ENCODE measurements around the gene NCBP3.

NCBP3 gene, protein sequence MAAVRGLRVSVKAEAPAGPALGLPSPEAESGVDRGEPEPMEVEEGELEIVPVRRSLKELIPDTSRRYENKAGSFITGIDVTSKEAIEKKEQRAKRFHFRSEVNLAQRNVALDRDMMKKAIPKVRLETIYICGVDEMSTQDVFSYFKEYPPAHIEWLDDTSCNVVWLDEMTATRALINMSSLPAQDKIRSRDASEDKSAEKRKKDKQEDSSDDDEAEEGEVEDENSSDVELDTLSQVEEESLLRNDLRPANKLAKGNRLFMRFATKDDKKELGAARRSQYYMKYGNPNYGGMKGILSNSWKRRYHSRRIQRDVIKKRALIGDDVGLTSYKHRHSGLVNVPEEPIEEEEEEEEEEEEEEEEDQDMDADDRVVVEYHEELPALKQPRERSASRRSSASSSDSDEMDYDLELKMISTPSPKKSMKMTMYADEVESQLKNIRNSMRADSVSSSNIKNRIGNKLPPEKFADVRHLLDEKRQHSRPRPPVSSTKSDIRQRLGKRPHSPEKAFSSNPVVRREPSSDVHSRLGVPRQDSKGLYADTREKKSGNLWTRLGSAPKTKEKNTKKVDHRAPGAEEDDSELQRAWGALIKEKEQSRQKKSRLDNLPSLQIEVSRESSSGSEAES

DNA sequence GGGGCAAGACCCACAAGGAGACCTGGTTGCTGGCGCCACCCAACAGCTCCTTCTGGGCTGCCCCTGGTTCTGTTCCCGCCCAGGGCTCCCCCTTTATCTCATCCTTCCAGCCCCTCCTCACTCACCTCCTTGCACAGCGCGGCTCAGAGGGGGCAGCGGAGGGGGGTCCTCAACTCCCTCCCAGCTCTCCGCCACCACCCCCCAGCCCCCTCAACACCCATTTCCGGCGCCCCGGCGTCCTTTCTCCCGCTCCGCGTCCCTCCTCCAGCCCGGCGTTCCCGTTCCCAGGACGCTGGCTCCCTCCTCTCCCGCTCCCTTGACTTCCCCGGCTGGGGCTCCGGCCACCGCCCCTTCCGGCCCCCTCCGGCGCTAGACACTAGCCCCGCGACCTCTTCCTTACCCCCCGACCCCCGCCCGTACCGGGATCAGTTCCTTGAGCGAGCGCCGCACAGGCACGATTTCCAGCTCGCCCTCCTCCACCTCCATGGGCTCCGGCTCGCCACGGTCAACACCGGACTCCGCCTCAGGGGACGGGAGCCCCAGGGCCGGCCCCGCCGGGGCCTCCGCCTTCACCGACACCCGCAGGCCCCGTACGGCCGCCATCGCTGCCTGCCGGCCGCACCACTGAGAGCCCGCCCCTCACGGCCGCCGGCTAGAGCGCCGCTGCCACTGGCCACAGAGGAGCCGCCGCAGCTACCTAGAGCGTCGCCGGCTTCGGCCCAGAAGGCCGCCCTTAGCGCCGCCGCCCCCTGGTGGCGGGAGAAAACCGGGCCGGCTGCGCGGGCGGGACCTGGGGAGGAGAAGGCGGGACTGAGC, at the start of gene NCBP3:
TSS of gene NCBP3 (minus strand) at position 626 of the 816 bp plus-strand sequence. CDS start at position 603, 23 bp downstream.
- peak; percentile 93 for DNase-seq

DNA sequence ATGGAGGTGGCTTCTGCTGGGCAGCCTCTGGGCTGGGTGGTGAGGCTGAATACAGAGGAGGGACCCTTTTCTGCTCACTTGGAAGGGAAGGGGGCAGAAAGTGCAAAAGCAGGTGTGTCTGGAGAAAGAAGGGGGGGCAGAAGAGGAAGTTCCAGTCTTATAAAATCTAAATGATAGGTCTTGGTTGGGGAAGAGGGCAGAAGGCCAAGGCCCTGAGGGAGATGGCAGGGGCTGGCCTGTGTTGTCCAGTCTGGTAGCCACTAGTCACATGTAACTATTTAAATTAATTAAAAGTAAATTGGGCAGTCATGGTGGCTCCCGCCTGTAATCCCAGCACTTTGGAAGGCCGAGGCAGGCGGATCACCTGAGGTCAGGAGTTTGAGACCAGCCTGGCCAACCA, 49.3 kb upstream of the NCBP3 start:
- no peak for DNase-seq

DNA sequence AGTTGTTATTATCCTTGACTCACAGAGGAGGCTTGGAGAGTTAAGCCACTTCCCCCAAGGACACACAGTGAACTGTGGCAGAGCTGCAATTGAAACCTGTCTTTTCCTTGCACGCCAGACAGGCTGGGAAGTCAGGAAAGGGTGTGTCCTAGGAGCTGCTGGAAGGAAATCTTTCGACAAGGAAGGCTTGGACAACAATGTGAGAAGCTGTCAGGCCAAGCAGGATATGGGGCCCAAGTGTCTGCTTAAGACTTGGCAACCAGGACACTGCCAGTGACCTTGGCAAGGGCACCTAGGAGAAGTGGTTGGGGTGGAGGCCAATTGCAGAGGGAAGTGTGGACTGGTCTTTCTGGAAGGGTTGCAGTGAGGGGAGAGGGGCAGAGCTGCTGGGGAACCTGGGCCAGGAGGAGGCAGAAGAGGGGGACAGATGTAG, 48.9 kb upstream of the NCBP3 start:
- peak; percentile 55 for DNase-seq

DNA sequence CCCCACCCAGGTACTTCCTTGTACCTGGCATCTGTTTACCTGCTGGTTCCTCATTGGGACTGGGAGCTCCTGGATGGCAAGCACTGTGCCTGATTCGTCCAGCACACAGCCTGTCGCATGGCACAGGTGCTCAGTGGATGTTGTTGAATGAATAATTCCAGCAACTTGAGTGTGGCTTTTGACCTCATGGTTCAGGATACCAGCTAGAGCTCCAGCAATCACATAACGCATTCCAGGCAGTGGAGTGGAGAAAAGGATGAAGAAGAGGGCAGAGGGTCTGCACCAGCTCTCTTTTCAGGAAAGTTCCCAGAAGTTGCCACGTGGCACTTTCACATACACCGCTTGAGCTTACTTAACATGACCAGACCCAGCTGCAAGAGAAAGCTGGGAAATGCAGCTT, 48.1 kb upstream of the NCBP3 start:
- DNase-seq, result no peak

DNA sequence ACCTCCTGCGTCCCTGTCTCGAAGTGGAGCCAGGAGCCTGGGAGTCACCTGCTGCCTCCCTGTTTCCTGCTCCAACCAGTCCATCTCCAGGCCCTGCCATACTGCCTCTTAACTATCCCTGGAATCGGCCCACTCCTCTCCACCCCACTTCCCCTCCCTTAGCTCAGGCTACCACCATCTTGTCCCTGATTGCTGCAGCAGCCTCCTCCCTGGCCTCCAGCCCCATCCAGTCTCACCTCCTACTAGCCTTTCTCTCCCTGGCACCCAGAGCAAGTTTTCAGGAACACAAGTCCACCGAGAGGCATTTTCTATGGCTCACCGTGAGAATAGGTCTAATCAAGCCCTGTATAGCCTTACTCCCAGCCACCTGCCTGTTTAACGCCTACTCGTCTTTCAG, 47.7 kb upstream of the NCBP3 start:
- DNase-seq, result no peak

DNA sequence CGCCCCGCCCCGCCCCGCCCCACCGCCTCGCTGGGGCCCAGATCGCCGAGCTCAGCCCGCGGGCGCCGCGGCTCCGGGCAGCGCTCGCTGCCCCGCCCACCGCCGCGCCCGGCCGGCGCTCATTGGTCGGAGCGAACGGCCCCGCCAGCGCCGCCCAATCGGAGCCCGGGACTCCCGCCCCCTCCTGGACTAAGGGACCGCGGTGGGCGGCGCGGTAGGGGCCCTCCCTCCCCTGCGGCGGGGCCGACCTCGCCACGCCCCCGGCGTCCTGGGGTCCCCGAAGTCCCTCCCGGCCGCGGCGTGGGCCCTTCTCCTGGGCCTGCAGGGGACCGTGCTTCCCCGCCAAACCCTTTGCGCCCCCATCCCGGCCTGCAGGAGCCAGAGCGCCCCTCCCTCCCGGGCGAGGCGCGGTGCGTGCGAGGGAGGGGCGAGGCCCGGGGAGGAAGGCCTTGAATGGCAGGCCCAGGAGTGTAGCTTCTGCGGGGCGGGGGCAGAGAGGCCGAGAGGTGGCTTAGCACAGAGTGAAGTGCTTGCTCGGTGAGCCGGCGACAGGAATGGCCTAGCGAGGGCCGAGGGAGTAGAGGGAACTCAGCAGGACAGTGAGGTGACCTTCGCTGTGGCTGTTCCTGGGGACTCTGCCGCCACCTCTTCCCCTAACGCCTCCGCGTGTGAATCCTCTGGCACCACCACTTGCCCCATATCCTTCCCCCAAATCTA, 47.1 kb upstream of the NCBP3 start, which contains the start of gene CAMKK1:
TSS of gene CAMKK1 (minus strand) at position 51 of the 717 bp plus-strand sequence. CDS start 7,366 bp downstream, outside the sequence.
- peak; percentile 86 for DNase-seq

DNA sequence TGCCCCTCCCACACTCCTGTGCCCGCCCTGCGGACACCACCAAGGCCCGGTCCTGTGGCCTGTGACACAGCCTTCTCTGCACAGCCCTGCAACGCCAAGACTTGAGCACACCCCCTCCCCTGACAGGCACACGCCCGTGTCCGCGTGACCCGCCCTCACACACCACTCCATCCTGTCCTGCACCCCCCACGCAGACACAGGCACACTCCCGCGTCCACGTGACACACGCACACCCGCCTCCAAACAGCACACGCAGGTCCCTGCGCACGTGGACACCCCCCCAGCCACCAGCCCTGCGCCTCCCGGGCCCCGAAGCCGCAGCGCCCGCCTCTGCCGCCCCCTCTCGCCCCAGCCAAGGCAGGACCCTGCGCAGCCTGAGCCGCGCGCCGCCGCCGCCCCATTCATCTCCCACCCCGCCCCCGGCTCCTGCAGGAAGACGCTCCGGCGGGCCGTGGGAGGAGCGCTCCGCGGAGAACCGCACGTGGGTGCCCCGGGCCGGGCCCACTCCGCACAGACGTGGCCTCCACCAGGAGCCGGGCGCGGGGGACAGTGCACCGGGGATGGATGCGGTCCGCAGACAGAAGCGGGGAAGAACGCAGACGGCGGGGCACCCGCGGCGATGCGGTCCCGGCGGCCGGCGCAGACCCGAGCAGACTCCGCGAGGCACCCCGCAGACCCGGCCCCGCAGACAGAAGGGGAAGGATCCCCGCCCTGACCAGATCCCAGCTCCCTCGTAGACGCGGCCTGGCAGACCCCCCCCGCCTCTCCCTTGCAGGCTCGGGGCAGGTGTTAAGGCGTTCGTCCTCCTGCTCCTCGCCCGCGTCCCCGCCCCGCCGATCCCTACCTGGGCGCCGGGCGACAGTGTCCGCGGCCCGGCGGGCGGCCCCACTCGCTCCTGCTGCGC, 46.3 kb upstream of the NCBP3 start:
- DNase-seq, result peak; percentile 39

DNA sequence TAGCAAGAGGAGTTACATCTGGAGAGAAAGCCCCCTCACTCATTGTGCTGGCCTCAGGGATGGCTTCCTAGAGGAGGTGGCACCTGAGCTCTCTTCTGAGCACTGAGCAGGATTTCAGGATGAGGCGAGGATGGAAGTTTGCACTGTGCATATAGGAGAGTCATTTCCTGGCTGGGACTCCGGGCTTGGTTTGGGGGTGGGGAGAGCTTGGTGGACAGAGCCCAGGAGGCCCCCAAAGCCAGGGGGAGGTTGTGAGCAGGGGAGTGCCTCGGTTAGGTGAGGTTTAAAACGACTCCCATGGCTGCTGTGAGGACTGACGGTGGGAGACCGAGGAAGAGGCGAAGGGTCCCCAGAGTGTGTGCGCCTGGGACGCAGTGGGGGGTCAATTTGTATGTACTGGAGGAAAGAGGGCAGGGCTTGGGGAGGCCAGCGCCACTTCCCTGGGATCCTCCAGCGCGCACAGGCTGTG, 45.6 kb upstream of the NCBP3 start:
- no peak for DNase-seq

DNA sequence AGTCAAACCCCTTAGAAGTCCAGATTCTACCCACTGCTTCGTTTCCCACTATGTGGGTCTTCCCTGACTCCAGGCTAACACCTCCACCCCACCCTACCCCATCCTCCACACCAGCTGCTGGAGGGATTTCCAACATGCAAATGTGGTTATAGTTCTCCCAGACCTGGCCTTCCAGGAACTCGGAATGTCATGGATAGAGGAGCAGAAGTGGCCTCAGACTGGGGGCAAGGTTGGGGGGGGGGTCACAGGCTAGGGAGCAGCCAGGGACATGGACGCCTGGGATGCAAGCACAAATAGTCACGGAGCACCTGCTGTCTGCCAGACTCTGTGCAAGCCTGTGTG, 44.8 kb upstream of the NCBP3 start:
- DNase-seq, result no peak

DNA sequence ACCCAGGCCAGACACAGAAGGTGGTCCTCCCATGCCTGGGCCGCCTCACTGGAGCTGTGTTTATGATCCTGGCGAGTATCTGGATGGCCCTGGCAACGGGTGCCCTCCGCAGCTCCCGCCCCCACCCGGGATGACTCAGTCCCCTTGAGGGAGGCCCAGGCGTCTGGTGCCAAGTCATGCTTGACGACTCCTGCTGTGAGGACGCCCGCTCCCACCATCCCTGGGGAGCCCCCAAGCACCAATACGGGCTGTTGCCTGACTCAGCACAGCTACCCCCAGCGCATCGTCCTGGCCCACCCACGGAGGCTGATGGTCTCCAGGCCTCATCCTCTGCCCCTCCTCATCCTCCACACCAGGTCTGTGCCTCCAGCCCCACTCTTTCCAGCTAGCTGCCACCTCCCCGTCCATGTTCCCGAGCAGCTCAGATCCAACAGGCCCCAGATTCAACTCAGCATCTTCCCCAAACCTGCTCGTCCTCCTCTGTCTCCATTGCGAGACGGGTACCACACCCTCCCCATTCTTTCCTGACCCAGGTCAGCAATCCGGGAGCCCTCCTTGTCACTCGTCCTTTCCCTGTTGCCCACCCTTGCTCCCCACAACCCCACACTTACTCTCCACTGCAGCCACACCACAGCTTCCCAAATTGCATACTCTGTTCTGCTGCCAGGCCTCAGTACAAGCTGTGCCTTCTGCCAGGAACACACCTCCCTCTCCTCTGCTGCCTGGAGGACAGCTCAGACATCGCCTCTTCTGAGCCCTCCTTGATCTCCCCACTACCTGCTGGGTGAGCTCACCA, 44.2 kb upstream of the NCBP3 start:
- DNase-seq, result peak; percentile 93

DNA sequence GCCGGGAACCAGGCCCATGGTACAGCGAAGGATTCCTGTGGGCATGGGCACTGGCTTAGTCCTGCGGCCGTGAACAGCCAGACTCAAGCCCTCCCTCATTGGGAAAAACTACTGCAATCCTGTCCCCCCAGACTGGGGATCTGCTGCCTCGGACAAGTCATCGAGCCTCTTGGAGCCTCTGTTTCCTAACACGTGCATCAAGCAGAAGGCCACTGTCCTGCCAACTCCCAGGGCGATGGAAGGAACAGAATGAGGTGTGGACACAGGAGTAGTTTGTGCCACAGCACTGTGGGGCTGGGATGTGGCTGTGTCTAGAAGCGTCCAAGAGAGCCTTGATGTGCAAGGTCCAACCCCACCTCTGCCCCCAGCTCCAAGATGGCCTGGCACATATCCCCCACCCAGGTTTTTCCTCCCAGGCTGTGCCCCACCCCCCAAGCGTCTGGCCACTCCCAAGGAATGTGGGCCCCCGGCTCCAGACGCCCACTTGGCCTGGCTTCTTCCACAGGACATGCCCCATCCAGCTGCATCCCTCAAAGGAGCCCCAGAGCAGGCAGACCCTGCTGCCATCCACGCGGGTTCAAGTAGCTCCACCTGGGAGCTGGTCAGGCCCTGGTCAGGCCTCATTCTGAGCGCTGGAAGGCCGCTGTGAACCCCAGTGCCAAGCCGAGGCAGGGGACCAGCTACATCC, 43.4 kb upstream of the NCBP3 start:
- no peak for DNase-seq

DNA sequence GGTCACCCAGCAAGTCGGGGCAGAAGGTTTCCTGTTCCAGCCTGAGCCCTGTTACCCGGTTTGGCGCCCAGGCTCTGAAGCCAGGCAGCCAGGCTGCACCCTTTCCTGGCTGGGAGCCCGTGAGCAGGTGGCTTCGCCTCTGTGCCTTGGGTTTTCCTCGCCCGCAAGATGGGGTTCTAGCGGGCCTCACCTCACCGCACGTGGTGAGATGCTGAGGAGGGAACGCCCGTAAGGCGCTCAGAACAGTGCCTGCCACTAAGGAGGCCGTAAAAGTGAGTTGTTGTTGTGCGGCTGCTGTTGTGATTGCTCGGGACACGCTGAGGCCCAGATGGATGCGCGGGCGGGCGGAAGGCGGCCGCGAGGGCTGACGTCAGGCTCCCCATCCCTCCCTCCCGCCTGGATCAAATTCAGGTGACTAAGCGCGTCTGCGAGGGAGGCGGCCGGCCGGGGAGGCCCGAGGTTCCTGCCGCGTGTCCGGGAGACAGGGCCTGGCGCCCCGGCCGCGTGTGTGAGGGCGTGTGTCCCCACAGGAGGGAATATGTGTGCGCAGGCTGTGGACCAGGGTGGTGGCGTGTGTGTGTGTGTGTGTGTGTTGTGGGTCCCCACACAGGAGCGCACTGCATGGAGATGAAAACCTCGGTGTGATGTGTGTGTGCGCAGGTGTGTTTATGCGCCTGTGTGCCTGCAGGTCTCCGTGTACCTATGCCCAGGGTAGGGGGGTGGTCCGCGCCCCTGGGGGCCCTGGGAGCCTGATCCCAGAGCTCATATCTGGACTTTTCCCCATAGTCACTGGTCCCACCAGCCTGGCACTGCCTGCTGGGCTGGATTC, 42.5 kb upstream of the NCBP3 start:
- DNase-seq, result peak; percentile 93

DNA sequence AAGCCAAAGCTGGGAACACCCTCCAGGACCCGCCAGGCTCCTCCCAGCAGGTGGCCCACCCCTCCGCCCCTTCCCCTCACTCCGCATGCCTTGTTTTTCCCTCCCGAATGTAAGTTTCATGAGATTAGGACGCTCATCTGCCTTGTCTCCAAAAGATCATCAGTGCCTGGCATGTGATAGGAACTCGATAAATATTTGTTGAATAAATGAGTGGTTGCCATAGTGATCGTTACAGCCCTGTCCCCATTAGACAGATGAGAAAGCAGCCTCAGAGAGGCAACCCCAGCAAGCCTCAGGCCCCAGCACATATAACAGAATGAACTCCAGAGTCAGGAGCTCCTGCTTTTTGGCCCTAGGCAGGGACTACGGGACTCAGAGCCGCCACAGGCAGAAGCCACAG, 41.8 kb upstream of the NCBP3 start:
- DNase-seq, result no peak

DNA sequence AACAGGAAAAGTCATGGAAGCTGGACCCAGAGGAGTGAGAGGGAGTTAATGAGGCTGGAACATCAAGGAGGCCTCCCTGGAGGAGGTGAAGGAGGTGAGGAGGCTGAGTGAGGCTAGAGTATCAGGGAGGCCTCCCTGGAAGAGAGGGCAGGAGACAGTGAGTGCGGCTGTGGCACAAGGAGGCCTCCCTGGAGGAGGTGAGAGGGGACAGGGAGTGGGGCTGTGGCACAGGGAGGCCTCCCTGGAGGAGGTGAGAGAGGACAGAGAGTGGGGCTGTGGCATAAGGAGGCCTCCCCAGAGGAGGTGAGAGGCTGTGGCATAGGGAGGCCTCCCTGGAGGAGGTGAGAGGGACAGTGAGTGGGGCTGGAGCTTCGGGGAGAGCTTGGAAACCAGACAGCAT, 41.3 kb upstream of the NCBP3 start:
- DNase-seq, result no peak

DNA sequence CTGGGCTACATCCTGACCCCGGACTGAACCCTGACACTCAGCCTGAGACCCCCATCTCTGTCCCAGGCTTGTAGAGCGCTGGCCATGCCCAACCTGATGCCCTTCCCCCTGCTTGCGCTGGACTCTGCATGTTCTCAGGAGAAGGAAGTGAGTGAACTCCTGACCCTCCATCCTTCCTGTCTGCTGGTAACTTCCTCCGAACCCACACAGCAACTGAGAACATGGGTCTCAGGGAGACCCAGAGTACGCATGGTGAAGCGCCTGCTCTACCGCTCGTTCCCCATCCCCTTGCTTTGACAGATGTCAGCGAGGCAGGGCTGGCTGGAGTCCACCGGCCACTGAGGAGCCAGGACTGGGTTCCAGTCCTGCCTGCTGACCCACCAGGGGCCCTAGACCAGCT, 40.7 kb upstream of the NCBP3 start:
- no peak for DNase-seq

DNA sequence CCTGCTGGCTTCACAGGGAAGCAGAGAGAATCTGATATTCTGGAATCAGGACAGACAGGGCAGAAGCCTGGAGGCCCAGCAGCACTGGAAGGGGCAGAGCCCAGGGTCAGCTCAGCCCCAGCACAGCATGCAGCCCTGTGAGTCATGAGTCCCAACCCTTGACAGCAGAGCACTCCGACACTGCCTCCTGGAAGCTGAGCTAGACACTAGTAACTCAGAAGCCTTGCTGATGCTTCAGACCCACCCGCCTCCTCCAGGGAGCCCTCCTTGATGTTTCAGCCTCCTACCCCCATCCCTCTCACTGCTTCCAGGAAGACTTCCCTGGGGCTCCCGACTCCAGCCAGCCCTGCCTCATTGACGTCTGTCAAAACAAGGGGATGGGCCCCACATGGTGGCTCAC, 39.9 kb upstream of the NCBP3 start:
- DNase-seq, result peak; percentile 49

DNA sequence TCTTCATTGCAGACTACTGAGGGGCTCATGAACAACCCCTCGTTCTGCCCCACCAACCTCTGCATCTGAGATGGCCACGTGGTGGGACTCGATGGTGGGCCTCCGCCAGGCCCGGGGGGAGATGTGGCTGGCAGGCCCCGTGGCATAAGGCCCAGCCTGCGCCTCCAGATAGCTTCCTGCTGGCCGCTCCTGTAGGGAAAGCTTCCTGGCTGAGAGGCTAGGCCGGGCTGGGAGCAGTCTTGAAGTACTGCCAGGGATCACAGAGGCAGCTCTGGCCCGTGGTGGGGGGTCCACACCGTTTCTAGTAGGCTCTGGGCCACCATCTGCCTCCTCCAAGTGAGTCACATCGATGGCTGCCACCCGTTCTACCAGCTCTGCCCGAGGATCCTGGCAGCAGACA, 39.2 kb upstream of the NCBP3 start:
- no peak for DNase-seq

DNA sequence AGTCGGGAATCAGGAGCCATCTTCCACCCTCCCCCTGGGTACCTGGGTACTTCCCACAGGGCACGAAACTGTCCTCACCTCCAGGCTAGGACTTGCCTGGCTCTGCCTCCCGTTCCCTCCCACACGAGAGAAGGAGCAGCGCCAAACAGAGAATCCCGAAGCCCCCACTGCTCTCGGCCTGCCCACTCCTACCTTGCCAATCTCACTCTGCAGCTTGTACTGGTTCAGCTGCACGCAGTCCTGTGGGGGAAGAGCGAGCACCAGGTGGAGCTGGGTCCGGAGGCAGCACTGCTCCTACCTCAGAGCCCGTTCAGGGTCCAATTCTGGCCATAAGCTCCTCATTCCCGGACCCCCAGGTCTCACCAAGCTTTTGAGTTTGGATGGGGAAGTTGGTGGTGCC, 38.1 kb upstream of the NCBP3 start:
- no peak for DNase-seq

DNA sequence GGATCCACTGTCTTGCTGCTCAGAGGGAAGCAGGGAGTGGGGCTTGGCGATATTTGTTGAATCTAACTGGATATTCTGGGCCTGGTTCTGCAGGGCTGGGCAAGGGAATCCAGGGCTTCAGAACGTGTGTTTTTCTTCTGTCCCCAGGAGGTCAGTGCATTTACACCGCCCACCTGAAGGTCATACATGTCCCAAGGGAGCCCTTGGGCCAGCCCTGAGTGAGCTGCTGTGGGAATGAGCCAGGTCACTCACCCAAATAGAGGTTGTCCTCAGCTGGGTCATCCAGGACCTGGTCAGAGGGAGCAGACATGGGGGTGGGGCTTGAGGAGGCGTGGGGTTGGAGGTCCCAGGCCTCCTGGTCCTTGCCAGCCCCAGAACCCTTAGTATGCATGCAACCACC, 36.2 kb upstream of the NCBP3 start:
- DNase-seq, result no peak
